PFSK-1 (cell line): Measurements from ENCODE around the gene CNOT8.

ENCODE experiments used
- FOXP2 ChIP-seq: optimal IDR thresholded peaks from 2 replicates; pipeline ENCODE3; 2011; ENCODE audit warnings: borderline replicate concordance, control low read depth, inconsistent platforms; ENCODE audit not compliant: insufficient read depth; ENCODE audit errors: extremely low read length, extremely low read depth
- POLR2AphosphoS5 ChIP-seq: IDR thresholded peaks from 2 replicates; pipeline ENCODE4 v1.6.1; 2012; ENCODE audit warnings: low read depth, mild to moderate bottlenecking, control low read depth, low read length, moderate library complexity
- REST ChIP-seq, 2 experiments: IDR thresholded peaks; 2 replicates each; pipeline versions ENCODE4 v1.6.1 to v1.8.0; 2011 to 2012; ENCODE audit warnings: low read depth in 2 of 2, low read length in 2 of 2, control low read depth in 1 of 2, inconsistent platforms in 1 of 2, mild to moderate bottlenecking in 1 of 2, moderate library complexity in 1 of 2; ENCODE audit not compliant: insufficient read depth in 1 of 2
- SIN3A ChIP-seq: IDR thresholded peaks from 2 replicates; pipeline ENCODE4 v1.6.1; 2012; ENCODE audit warnings: mild to moderate bottlenecking, low read length, moderate library complexity, borderline replicate concordance; ENCODE audit not compliant: insufficient read depth
- TAF1 ChIP-seq: IDR thresholded peaks from 2 replicates; pipeline ENCODE4 v1.6.1; 2012; ENCODE audit warnings: low read length, control low read depth, borderline replicate concordance; ENCODE audit not compliant: insufficient read depth

CNOT8 gene

GRCh38 chr5:154836225-154836624, 22.2 kb upstream of the CNOT8 start:
- TF ChIP-seq POLR2AphosphoS5 (no peak), FOXP2 (no peak), SIN3A (no peak), REST (IDR thresholded peaks at IDR 0.05; ENCODE audit: insufficient read depth in 1 of 2, low read depth in 2 of 2, low read length in 2 of 2) (no peak), TAF1 (no peak)

GRCh38 chr5:154837009-154837901, 21.2 kb upstream of the CNOT8 start:
- TF ChIP-seq TAF1 (no peak), FOXP2 (no peak), REST (IDR thresholded peaks at IDR 0.05; ENCODE audit: insufficient read depth in 1 of 2, low read depth in 2 of 2, low read length in 2 of 2) (no peak), POLR2AphosphoS5 (no peak), SIN3A (no peak)

- TF ChIP-seq SIN3A: no peak
- no peak for TF ChIP-seq POLR2AphosphoS5
- no peak for TF ChIP-seq TAF1
- no peak for TF ChIP-seq FOXP2
- no peak for TF ChIP-seq REST (IDR thresholded peaks at IDR 0.05; ENCODE audit: insufficient read depth in 1 of 2, low read depth in 2 of 2, low read length in 2 of 2)
Observed at GRCh38 chr5:154840435-154841272, 17.8 kb upstream of the CNOT8 start.

GRCh38 chr5:154841273-154841661, 17.2 kb upstream of the CNOT8 start:
- TF ChIP-seq TAF1: no peak
- no peak for TF ChIP-seq REST (IDR thresholded peaks at IDR 0.05; ENCODE audit: insufficient read depth in 1 of 2, low read depth in 2 of 2, low read length in 2 of 2)
- no peak for TF ChIP-seq SIN3A
- TF ChIP-seq FOXP2: no peak
- TF ChIP-seq POLR2AphosphoS5: no peak
